K562 (cell line): ENCODE results near the gene POU2F3. TPM values are rescaled to one million over a fixed set of nuclear protein-coding genes. Genes with fewer than 3 reads are reported as not detected.
A peak's percentile ranks its signal among the peaks of the same experiment; 100 is the strongest.

Source experiments
- ATF2 ChIP-seq: sonication (generic); formaldehyde crosslinking; IDR thresholded peaks from 2 replicates; pipeline ENCODE4 v1.8.1; 2022; ENCODE audit warnings: missing genetic modification reagents
- HMGN3 ChIP-seq: IDR thresholded peaks from 2 replicates; pipeline ENCODE4 v1.6.1; 2011; ENCODE audit warnings: borderline replicate concordance, low read depth, mild to moderate bottlenecking, mixed read lengths, low read length; ENCODE audit not compliant: insufficient read length; ENCODE audit errors: extremely low read depth
- PPARD ChIP-seq: fragments of 250-450 bp; sonication (Bioruptor Pico); IDR thresholded peaks from 2 replicates; pipeline ENCODE4 v1.8.0; 2022; ENCODE audit warnings: inconsistent platforms, mild to moderate bottlenecking, moderate library complexity
- RCOR1 ChIP-seq, 2 experiments: IDR thresholded peaks; 2 replicates each; pipeline ENCODE4 v1.6.1; 2012; ENCODE audit warnings: low read depth in 2 of 2, low read length in 2 of 2, borderline replicate concordance in 1 of 2, improper control_type of control experiment in 1 of 2
- SETDB1 ChIP-seq: IDR thresholded peaks from one replicate; pipeline ENCODE4 v1.6.1; 2012; ENCODE audit warnings: low read length, control low read depth, inconsistent platforms
- SRF ChIP-seq, 2 experiments: fragments of 250-450, 450-650 bp in 1 of 2; sonication (Bioruptor Pico) in 1 of 2; sonication (generic) in 1 of 2; formaldehyde crosslinking; IDR thresholded peaks; 2 replicates each; pipeline versions ENCODE4 v1.5.0 to v1.5.1; 2020 to 2022; ENCODE audit warnings: mild to moderate bottlenecking in 1 of 2, missing genetic modification reagents in 1 of 2
- ZNF280A ChIP-seq: fragments of 450-650 bp; IDR thresholded peaks from 2 replicates; pipeline ENCODE4 v1.6.1; 2018; ENCODE audit warnings: mild to moderate bottlenecking, low read depth; ENCODE audit not compliant: partially characterized antibody
- polyA plus RNA-seq, 8 experiments: library from polyadenylated mRNA; depleted of rRNA in 4 of 8; stranded (reverse) in 5 of 8; unstranded in 3 of 8; fragments of >200 nt; fragmentation: Nextera tagmentation in 2 of 8; fragmentation: Illumina TruSeq in 1 of 8; extraction: Ambion mirVana in 2 of 8; extraction: Trizol in 1 of 8; gene quantifications; 2 replicates each; pipeline versions ENCODE4 v1.2.1 to v1.2.3, GENCODE V29; 2011 to 2014; ENCODE audit warnings: inconsistent platforms in 1 of 8, missing spikeins in 1 of 8
- total RNA-seq, 7 experiments: library from RNA; depleted of rRNA in 6 of 7; stranded (reverse); fragments of >200 nt in 6 of 7; fragmentation: Illumina TruSeq in 2 of 7; extraction: Trizol in 2 of 7; gene quantifications; 2 replicates each; pipeline versions ENCODE4 v1.2.1 to v1.2.3, GENCODE V29; 2011 to 2021; ENCODE audit warnings: low replicate concordance in 1 of 7

POU2F3 gene
- total and polyA plus RNA-seq, 9 of the 15 experiments (the other 6 are each of a cell fraction or from before 2014, with no cell fraction given) = not detected

GRCh38 chr11:120281143-120281795 is 41.3 kb downstream of the POU2F3 start (continued):
- TF ChIP-seq ATF2 (CRISPR knock-in tag) = no peak
- TF ChIP-seq RCOR1 (IDR thresholded peaks at IDR 0.05; ENCODE audit: borderline replicate concordance in 1 of 2, low read depth in 2 of 2, low read length in 2 of 2) = peak in 1 of 2 experiments; percentile 46; a peak in 1 of 4 replicates
- no peak for TF ChIP-seq ZNF280A
- TF ChIP-seq SRF (CRISPR knock-in tag; IDR thresholded peaks at IDR 0.05) = 0 out of 4 replicates have a peak, but pooled peaks of 1 of the 2 experiments have one; percentile 24
- no peak for TF ChIP-seq PPARD (CRISPR knock-in tag)
- no peak for TF ChIP-seq SETDB1
- TF ChIP-seq HMGN3 = no peak
